Keratinocyte (primary cell): Measurements from ENCODE around the gene THEM4. TPM values are rescaled to one million over a fixed set of nuclear protein-coding genes. Genes with fewer than 3 reads are reported as not detected.

Experiments
- DNase-seq: peaks from one replicate; pipeline ENCODE4 v3.0.0-alpha.2; 2011; ENCODE audit warnings: low read depth, missing footprints, low spot score
- FAIRE-seq: peaks from 2 replicates; lab custom pipeline; 2011; peaks lifted over from hg19 to GRCh38; lab: Jason Lieb, UNC
- H2AFZ ChIP-seq: 2 replicates; pipeline ENCODE4 v1.6.0; 2012; ENCODE audit warnings: low read length, control low read depth, inconsistent platforms; ENCODE audit not compliant: control insufficient read depth
- H3K27ac ChIP-seq: 2 replicates; pipeline ENCODE4 v1.5.1; 2011; ENCODE audit warnings: low read length; ENCODE audit not compliant: control insufficient read depth, insufficient read depth
- H3K27me3 ChIP-seq: 3 replicates; pipeline ENCODE4 v1.6.0; 2011; ENCODE audit warnings: low read length; ENCODE audit not compliant: control insufficient read depth, insufficient read depth; ENCODE audit errors: extremely low read depth
- H3K36me3 ChIP-seq, 2 experiments: 2 replicates in 1 of 2; 3 replicates in 1 of 2; pipeline ENCODE4 v1.5.1; 2011; ENCODE audit warnings: low read length in 2 of 2, mild to moderate bottlenecking in 1 of 2; ENCODE audit not compliant: control insufficient read depth in 2 of 2, insufficient read depth in 2 of 2; ENCODE audit errors: extremely low read depth in 1 of 2
- H3K4me1 ChIP-seq: 3 replicates; pipeline ENCODE4 v1.5.1; 2011; ENCODE audit warnings: low read length; ENCODE audit not compliant: control insufficient read depth, insufficient read depth; ENCODE audit errors: extremely low read depth
- H3K4me2 ChIP-seq: 3 replicates; pipeline ENCODE4 v1.6.0; 2011; ENCODE audit warnings: low read depth, low read length; ENCODE audit not compliant: control insufficient read depth, insufficient read depth; ENCODE audit errors: extremely low read depth
- H3K4me3 ChIP-seq, 3 experiments: fragments of 200-600 bp in 1 of 3; sonication (generic) in 1 of 3; 2 replicates in 2 of 3; 3 replicates in 1 of 3; pipeline ENCODE4 v1.5.1; 2011 to 2016; ENCODE audit warnings: low read length in 3 of 3, mild to moderate bottlenecking in 3 of 3, control low read depth in 2 of 3, inconsistent platforms in 1 of 3, low read depth in 1 of 3, mixed read lengths in 1 of 3, mixed run types in 1 of 3, moderate library complexity in 1 of 3; ENCODE audit not compliant: control insufficient read depth in 2 of 3, insufficient read depth in 2 of 3; ENCODE audit errors: extremely low read depth in 1 of 3
- H3K79me2 ChIP-seq: 2 replicates; pipeline ENCODE4 v1.6.0; 2012; ENCODE audit warnings: low read length; ENCODE audit not compliant: control insufficient read depth, insufficient read depth
- H3K9ac ChIP-seq: 3 replicates; pipeline ENCODE4 v1.6.0; 2011; ENCODE audit warnings: low read length; ENCODE audit not compliant: control insufficient read depth, insufficient read depth; ENCODE audit errors: extremely low read depth
- H3K9me1 ChIP-seq: 3 replicates; pipeline ENCODE4 v1.6.0; 2011; ENCODE audit warnings: low read length; ENCODE audit not compliant: control insufficient read depth, insufficient read depth; ENCODE audit errors: extremely low read depth
- H3K9me3 ChIP-seq: 2 replicates; pipeline ENCODE4 v1.5.1; 2012; ENCODE audit warnings: low read depth, low read length; ENCODE audit not compliant: control insufficient read depth
- H4K20me1 ChIP-seq: 3 replicates; pipeline ENCODE4 v1.6.0; 2011; ENCODE audit warnings: low read length; ENCODE audit not compliant: control insufficient read depth, insufficient read depth; ENCODE audit errors: extremely low read depth
- EZH2 ChIP-seq: IDR thresholded peaks from one replicate; pipeline ENCODE4 v1.6.1; 2012; ENCODE audit warnings: inconsistent platforms, mild to moderate bottlenecking, low read length, moderate library complexity
- dilution Hi-C: fragments of 300-500 bp; cut with MboI; formaldehyde crosslinking; loops from one replicate; pipeline ENCODE4 v1.7.0; 2020; ENCODE audit warnings: low sequenced_read_pairs; ENCODE audit not compliant: extremely low pct_ligation_motif_present
- polyA plus RNA-seq, 5 experiments: library from polyadenylated mRNA; depleted of rRNA in 3 of 5; stranded (reverse) in 3 of 5; stranded (forward) in 1 of 5; unstranded in 1 of 5; fragments of >200 nt; gene quantifications; 1 replicate in 1 of 5; 2 replicates in 3 of 5; 3 replicates in 1 of 5; pipeline versions ENCODE4 v1.2.1 to v1.2.3, GENCODE V29; 2011 to 2012; ENCODE audit warnings: missing spikeins in 2 of 5, low read depth in 1 of 5, low replicate concordance in 1 of 5
- TF ChIP-seq, protein P1 (sequence below), 3 experiments: IDR thresholded peaks in 1 of 3; conservative IDR thresholded peaks in 1 of 3; optimal IDR thresholded peaks in 1 of 3; 2 replicates in 2 of 3; 3 replicates in 1 of 3; pipeline versions ENCODE3 to v1.5.1; 2011; ENCODE audit warnings: low read length in 3 of 3, mild to moderate bottlenecking in 3 of 3, moderate library complexity in 2 of 3, control low read depth in 1 of 3, inconsistent platforms in 1 of 3; ENCODE audit not compliant: insufficient read depth in 2 of 3; ENCODE audit errors: extremely low read depth in 1 of 3

THEM4 gene
- polyA plus RNA-seq, 1 donor (not counting 4 experiments of a cell fraction or from before 2014, with no cell fraction given): 23.3 TPM

DNA sequence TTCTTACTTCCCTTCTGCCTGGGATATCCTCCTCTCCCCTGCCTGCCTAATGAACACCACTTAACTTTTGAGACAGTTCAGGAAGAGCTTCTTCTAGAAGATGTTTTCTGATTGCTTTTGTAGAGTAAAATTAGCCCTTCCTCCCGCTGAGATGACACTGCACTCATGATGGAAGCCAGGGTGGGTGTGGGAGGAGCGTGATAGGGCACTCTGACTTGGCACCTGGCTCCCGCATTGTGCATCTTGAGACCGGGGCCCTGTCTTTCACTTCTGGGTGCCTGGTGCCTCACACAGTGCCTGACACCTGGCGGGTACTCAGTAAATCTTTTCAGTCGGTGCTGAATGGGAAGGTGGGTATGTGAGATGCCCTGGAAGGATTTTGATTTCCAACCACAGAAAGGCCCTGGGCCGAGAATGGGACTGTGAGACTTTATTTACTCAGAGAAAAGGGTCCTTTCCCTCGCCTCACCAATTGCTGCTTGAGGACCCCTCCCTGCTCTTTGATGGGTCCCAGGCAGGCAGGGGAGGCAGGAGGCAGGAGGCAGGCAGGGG is 62.5 kb downstream of the THEM4 start:
- peaks cover 7% of the 10 kb centered on the region for H3K4me1 ChIP-seq
- no peaks in the 10 kb centered on the region for H3K9me1 ChIP-seq
- no peak for DNase-seq
- no peaks in the 10 kb centered on the region for H3K36me3 ChIP-seq
- no peak overlapping the region for H3K27ac ChIP-seq
- no peak for FAIRE-seq
- H3K9me3 ChIP-seq: no peaks in the 10 kb centered on the region
- H3K4me2 ChIP-seq: no peak overlapping the region
- no peak overlapping the region for H3K9ac ChIP-seq
- no peaks in the 10 kb centered on the region for H3K79me2 ChIP-seq
- H2AFZ ChIP-seq: no peak overlapping the region
- no peak for TF ChIP-seq EZH2
- TF ChIP-seq, protein P1, sequence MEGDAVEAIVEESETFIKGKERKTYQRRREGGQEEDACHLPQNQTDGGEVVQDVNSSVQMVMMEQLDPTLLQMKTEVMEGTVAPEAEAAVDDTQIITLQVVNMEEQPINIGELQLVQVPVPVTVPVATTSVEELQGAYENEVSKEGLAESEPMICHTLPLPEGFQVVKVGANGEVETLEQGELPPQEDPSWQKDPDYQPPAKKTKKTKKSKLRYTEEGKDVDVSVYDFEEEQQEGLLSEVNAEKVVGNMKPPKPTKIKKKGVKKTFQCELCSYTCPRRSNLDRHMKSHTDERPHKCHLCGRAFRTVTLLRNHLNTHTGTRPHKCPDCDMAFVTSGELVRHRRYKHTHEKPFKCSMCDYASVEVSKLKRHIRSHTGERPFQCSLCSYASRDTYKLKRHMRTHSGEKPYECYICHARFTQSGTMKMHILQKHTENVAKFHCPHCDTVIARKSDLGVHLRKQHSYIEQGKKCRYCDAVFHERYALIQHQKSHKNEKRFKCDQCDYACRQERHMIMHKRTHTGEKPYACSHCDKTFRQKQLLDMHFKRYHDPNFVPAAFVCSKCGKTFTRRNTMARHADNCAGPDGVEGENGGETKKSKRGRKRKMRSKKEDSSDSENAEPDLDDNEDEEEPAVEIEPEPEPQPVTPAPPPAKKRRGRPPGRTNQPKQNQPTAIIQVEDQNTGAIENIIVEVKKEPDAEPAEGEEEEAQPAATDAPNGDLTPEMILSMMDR (optimal IDR thresholded peaks at IDR 0.05 in 1 of 3, IDR thresholded peaks at IDR 0.05 in 1 of 3, conservative IDR thresholded peaks at IDR 0.05 in 1 of 3; ENCODE audit: extremely low read depth in 1 of 3, insufficient read depth in 2 of 3, low read length in 3 of 3): no peak
- dilution Hi-C loops: no loop called here
- H3K27me3 ChIP-seq: peaks cover 5% of the 10 kb centered on the region
- no peaks in the 10 kb centered on the region for H4K20me1 ChIP-seq
- H3K4me3 ChIP-seq: no peak overlapping the region

DNA sequence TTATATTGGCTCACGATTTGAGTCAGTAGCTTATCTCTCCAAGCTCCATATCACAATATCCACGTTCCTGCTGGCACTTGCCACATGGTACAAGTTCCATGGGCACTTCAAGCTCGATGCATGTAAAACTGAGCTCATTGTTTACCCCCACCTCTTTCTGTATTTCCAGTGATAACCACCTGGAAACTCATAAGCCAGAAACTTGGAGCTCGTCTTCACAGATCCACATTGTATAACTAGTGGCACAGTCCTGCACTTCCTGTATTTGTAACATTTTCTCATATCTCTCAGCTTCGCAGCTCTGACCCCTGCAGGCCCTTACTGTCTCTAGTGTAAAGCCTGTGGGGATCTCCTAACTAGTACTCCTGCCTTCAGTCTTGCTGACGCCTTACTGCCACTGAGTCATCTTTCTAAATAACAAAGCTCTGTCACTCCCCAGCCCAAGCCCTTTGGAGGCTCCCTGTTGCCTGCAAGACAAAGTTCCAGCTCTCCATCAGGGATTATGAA is 63.2 kb downstream of the THEM4 start:
- peaks cover 5% of the 10 kb centered on the region for H3K27me3 ChIP-seq
- no peak for DNase-seq
- TF ChIP-seq, protein P1 (optimal IDR thresholded peaks at IDR 0.05 in 1 of 3, IDR thresholded peaks at IDR 0.05 in 1 of 3, conservative IDR thresholded peaks at IDR 0.05 in 1 of 3; ENCODE audit: extremely low read depth in 1 of 3, insufficient read depth in 2 of 3, low read length in 3 of 3): no peak
- TF ChIP-seq EZH2: no peak
- H4K20me1 ChIP-seq: no peaks in the 10 kb centered on the region
- no peak overlapping the region for H3K4me2 ChIP-seq
- H2AFZ ChIP-seq: no peak overlapping the region
- no peak overlapping the region for H3K27ac ChIP-seq
- H3K4me3 ChIP-seq: no peak overlapping the region
- dilution Hi-C loops: no loop called here
- H3K36me3 ChIP-seq: no peaks in the 10 kb centered on the region
- no peaks in the 10 kb centered on the region for H3K9me1 ChIP-seq
- no peak overlapping the region for H3K9ac ChIP-seq
- no peaks in the 10 kb centered on the region for H3K79me2 ChIP-seq
- peaks cover 7% of the 10 kb centered on the region for H3K4me1 ChIP-seq
- no peaks in the 10 kb centered on the region for H3K9me3 ChIP-seq
- no peak for FAIRE-seq
